HL-60 (cell line): ENCODE measurements around the gene RGR.
"Not testable (repeated sequence)": the region's sequence is repeated elsewhere in the genome, so short reads cannot be mapped to it uniquely, and the experiment has no call there.

Source experiments
- DNase-seq, 2 experiments: peaks; one replicate each; pipeline ENCODE4 v3.0.0-alpha.2; 2010 to 2020; ENCODE audit warnings: low read depth in 1 of 2, low spot score in 1 of 2
- H3K27ac ChIP-seq: fragments of 250-450 bp; sonication (Bioruptor Pico); replicated peaks from 2 replicates; pipeline ENCODE4 v1.5.1; 2020; ENCODE audit warnings: mild to moderate bottlenecking, moderate library complexity
- H3K27me3 ChIP-seq: fragments of 250-450 bp; sonication (Bioruptor Pico); 2 replicates; pipeline ENCODE4 v1.5.1; 2021; ENCODE audit warnings: mild to moderate bottlenecking, moderate library complexity; ENCODE audit not compliant: insufficient read depth, poor library complexity, severe bottlenecking
- H3K4me3 ChIP-seq: replicated peaks from 2 replicates; pipeline ENCODE4 v1.5.1; 2011; ENCODE audit warnings: mild to moderate bottlenecking, control low read depth, low read length; ENCODE audit not compliant: insufficient read depth
- CTCF ChIP-seq: IDR thresholded peaks from one replicate; pipeline ENCODE4 v1.5.1; 2011; ENCODE audit warnings: low read length, control low read depth, inconsistent platforms; ENCODE audit not compliant: insufficient read depth
- GABPA ChIP-seq: IDR thresholded peaks from 2 replicates; pipeline ENCODE4 v1.6.1; 2012; ENCODE audit warnings: low read depth
- POLR2AphosphoS5 ChIP-seq: IDR thresholded peaks from 2 replicates; pipeline ENCODE4 v1.6.1; 2012; ENCODE audit warnings: low read depth
- SPI1 ChIP-seq: IDR thresholded peaks from 2 replicates; pipeline ENCODE4 v1.6.1; 2012; ENCODE audit warnings: low read depth, mild to moderate bottlenecking, borderline replicate concordance
- TF ChIP-seq, protein P1 (sequence below): IDR thresholded peaks from 2 replicates; pipeline ENCODE4 v1.6.1; 2012; ENCODE audit warnings: low read depth; ENCODE audit not compliant: insufficient replicate concordance

The RGR gene

GRCh38 chr10:84267503-84268126 is 22.8 kb downstream of the RGR start:
- Histone ChIP-seq H3K27me3 (no peaks in the 10 kb centered on the region), H3K4me3 (no peak overlapping the region), H3K27ac (no peak overlapping the region)
- TF ChIP-seq, protein P1, sequence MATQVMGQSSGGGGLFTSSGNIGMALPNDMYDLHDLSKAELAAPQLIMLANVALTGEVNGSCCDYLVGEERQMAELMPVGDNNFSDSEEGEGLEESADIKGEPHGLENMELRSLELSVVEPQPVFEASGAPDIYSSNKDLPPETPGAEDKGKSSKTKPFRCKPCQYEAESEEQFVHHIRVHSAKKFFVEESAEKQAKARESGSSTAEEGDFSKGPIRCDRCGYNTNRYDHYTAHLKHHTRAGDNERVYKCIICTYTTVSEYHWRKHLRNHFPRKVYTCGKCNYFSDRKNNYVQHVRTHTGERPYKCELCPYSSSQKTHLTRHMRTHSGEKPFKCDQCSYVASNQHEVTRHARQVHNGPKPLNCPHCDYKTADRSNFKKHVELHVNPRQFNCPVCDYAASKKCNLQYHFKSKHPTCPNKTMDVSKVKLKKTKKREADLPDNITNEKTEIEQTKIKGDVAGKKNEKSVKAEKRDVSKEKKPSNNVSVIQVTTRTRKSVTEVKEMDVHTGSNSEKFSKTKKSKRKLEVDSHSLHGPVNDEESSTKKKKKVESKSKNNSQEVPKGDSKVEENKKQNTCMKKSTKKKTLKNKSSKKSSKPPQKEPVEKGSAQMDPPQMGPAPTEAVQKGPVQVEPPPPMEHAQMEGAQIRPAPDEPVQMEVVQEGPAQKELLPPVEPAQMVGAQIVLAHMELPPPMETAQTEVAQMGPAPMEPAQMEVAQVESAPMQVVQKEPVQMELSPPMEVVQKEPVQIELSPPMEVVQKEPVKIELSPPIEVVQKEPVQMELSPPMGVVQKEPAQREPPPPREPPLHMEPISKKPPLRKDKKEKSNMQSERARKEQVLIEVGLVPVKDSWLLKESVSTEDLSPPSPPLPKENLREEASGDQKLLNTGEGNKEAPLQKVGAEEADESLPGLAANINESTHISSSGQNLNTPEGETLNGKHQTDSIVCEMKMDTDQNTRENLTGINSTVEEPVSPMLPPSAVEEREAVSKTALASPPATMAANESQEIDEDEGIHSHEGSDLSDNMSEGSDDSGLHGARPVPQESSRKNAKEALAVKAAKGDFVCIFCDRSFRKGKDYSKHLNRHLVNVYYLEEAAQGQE = no peak
- peak; percentile 14 for TF ChIP-seq CTCF
- peak in 1 of 2 experiments; percentile 12 for DNase-seq

DNA sequence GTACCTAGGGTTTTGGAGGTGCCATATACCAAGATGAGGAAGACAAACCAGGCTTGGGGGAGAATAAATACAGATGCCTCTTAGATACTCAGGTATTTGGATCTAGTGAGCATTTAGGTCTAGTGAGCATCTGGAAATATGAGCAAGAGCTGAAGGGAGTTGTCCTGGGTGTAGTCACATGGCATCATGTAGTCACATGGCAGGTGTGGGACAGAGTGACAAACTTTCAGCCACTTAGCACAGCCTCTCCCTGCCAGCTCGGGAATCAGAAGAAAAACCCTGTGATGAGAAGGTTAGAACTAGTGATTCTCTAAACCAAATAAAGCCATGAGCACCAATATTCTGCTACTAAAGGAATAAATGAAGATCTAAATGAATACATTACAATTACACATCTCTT is 24.3 kb downstream of the RGR start:
- H3K4me3 ChIP-seq = no peak overlapping the region
- no peak for TF ChIP-seq GABPA
- no peaks in the 10 kb centered on the region for H3K27me3 ChIP-seq
- no peak for DNase-seq
- no peak overlapping the region for H3K27ac ChIP-seq

DNA sequence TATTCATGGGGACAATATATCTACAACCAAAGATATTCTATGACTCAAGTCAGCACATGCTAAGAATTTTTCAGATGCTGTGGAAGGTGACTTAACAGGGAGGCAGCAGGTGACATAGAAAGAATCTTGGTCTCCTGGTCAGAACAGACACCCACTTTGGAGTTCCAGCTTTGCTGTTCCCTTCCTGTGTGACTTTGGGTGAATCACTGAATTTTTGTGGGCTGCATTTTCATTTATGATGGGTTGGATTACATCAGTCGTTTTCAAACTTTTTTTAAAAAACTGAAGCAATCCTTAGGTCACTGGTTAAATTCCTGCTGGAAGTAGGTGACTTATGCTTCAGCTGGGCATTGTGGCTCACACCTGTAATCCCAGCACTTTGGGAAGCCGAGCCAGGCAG is 24.9 kb downstream of the RGR start:
- H3K27me3 ChIP-seq = peaks cover 2% of the 10 kb centered on the region
- no peak overlapping the region for H3K4me3 ChIP-seq
- H3K27ac ChIP-seq = no peak overlapping the region
- no peak for DNase-seq
- TF ChIP-seq SPI1 (no peak), CTCF (no peak), GABPA (no peak), POLR2AphosphoS5 (no peak)
- TF ChIP-seq, protein P1 = no peak

DNA sequence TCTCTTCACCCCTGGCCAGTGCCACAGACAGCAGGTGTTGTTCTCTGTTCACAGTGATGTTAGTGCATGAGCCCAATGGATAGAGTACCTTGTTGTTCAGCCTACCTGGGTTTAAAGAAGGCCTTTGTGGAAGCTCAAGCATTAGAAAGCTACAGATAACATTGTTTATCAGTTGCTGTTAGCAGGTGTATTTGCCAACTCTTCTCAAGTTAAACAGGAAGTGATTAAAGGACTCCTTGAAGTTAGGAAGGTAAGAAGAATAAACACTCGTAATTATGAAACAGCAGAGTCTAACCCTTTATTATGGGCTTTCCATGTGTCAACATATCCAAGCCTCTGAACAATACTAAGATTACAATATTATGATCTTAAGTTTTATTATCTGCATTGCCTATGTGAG is 25.9 kb downstream of the RGR start:
- no peak overlapping the region for H3K4me3 ChIP-seq
- DNase-seq = no peak
- no peak overlapping the region for H3K27ac ChIP-seq
- H3K27me3 ChIP-seq = peaks cover 2% of the 10 kb centered on the region
- TF ChIP-seq POLR2AphosphoS5 (no peak), SPI1 (no peak), CTCF (no peak), GABPA (no peak)
- TF ChIP-seq, protein P1 = no peak

- H3K27ac ChIP-seq, H3K4me3 ChIP-seq, DNase-seq, H3K27me3 ChIP-seq: not testable (repeated sequence)
Measured at GRCh38 chr10:84279876-84280475, 35.1 kb downstream of the RGR start.
